Cardiac fibroblast (primary cell): ENCODE measurements around the gene JAKMIP1.

Source experiments
- DNase-seq, 2 donors: peaks; one replicate each; pipeline versions ENCODE4 v3.0.0 to v3.0.0-alpha.2; 2010; ENCODE audit warnings: low read depth in 2 of 2
- H3K4me3 ChIP-seq, 2 donors: replicated peaks in 1 of 2; 1 replicate in 1 of 2; 2 replicates in 1 of 2; pipeline ENCODE4 v1.5.1; 2011; ENCODE audit warnings: low read depth in 2 of 2, low read length in 2 of 2, mild to moderate bottlenecking in 2 of 2, moderate library complexity in 1 of 2
- CTCF ChIP-seq: IDR thresholded peaks from one replicate; pipeline ENCODE4 v1.5.1; 2011; ENCODE audit warnings: low read depth, mild to moderate bottlenecking, low read length, inconsistent platforms

JAKMIP1 gene

DNA sequence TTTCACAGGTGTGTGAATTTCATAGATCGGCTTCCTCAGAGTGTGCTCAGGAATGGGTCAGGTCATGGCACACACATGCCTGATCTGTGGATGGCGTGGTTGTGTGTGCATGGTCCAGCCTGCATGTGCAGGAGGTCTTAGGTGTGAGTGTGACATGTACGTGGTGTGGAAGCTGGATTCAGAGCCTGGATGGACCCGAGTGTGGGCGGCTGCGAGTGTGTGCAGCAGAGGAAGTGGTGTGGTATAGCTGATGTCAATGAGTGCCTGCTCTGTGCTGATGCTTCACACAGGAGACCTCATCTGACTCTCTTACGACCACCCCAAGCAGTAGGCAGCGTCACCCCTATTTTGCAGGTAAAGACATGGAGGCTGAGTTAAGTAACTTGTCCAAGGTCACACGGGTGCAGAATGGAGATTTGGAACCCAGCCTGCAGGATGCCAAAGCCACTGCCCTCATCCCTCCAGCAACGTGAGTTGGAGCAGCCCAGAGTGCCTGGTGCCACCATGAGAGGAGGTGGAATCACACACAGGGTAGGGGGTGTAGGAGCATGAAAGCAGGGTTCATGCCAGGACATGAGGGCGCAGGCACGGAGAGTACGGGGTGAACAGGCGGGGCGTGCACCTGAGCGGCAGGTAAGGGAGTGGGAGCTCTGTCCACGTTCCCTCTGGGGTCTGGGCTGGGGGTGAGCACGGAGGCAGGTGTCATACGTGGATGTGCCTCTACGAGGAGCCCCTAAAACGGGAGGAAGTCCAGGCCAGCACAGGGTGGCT, 157.9 kb downstream of the JAKMIP1 start:
- DNase-seq: no peak
- no peak for TF ChIP-seq CTCF
- H3K4me3 ChIP-seq: no peak overlapping the region

DNA sequence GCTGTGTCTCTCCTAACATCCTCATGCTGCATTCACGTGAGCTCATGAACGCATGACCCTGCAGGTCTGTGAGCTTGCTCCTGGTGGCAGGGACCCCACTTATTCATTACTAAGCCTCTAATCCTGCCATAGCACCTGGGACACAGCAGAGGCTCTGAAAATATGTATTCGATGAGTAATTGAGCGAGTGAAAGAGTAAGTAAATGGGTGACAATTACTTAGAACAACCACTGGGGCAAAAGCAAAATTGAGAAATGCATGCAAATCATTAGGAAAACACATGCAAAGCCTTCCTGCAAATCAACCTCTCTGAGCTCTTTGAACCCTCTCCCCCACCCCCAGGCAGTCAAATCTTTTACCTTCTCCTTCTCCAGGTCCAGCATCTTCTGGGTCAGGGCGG, 158.5 kb downstream of the JAKMIP1 start:
- no peak for DNase-seq
- TF ChIP-seq CTCF: no peak
- H3K4me3 ChIP-seq: no peak overlapping the region

- no peak for TF ChIP-seq CTCF
- no peak for DNase-seq
- H3K4me3 ChIP-seq: no peak overlapping the region
These were observed 161.6 kb downstream of the JAKMIP1 start for GRCh38 chr4:6038711-6039110.

- DNase-seq: no peak
- no peak for TF ChIP-seq CTCF
- no peak overlapping the region for H3K4me3 ChIP-seq
These were observed 164.6 kb downstream of the JAKMIP1 start for GRCh38 chr4:6035786-6036185.

- DNase-seq: no peak
- no peak for TF ChIP-seq CTCF
- no peak overlapping the region for H3K4me3 ChIP-seq
These were observed 167.0 kb downstream of the JAKMIP1 start for GRCh38 chr4:6033381-6033780.

DNA sequence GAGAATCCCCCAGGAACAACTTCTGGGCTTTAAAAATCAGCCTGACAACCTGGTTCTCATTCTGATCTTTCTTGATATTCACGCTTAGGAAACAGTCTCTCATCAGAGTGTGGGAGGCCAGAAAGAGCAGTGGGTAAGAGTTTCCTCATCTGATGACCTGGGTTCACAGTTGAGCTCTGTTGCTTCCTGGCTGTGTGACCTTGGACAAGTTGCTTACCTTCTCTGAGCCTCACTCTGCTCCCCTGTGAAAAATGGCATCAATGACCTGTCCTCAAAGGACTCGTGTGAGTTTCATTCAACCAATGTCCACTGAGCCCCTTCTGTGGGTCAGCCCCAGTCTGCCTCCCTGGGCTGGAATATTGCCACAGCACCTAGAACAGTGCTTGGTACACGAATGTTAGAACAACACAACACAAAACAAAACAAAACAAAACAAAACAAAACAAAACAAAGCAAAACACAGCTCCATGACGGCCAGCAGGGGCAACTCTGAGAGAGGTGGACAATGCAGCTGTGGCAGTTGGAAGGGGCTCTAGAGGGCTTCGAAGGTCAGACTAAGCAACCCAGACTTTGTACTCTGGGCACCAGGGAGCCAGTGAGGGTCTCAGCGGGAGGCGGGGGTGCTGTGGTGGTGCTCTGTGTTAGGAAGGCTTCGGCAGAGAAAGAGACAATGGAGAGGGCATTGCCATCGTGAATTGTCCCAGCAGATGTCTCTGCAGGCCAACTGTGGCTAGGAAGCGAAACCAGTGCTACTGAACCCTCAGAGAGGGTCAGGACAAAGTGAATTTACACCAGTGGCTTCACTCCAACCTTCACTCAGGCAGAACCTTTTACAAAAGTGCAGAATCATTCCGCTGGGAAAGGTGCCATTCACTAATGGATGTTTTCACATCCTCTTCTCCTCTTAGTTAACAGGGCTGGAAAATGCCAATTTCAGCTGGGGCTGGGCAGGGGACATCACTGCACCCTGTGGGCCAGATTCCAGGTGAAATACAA, 167.8 kb downstream of the JAKMIP1 start:
- no peak for TF ChIP-seq CTCF
- H3K4me3 ChIP-seq: no peak overlapping the region
- no peak for DNase-seq
